Neural progenitor cell (in vitro differentiated cells): ENCODE results near the gene F11R. TPM values are rescaled to one million over a fixed set of nuclear protein-coding genes. Genes with fewer than 3 reads are reported as not detected.
"Not testable (repeated sequence)": the region's sequence is repeated elsewhere in the genome, so short reads cannot be mapped to it uniquely, and the experiment has no call there.

Experiments
- DNase-seq: peaks from one replicate; pipeline ENCODE4 v3.0.0-alpha.2; 2016; ENCODE audit warnings: low spot score
- H2AFZ ChIP-seq: fragments of 200-600 bp; sonication (generic); replicated peaks from 2 replicates; pipeline ENCODE4 v1.6.1; 2016; ENCODE audit warnings: antibody characterized with exemption
- H3F3A ChIP-seq: fragments of 200-600 bp; sonication (generic); 2 replicates; pipeline ENCODE4 v1.6.1; 2016; ENCODE audit warnings: antibody characterized with exemption, low read depth
- H3K27ac ChIP-seq: fragments of 200-600 bp; sonication (generic); 2 replicates; pipeline ENCODE4 v1.5.1; 2016; ENCODE audit warnings: mild to moderate bottlenecking
- H3K27me3 ChIP-seq: fragments of 200-600 bp; sonication (generic); 2 replicates; pipeline ENCODE4 v1.6.1; 2016; ENCODE audit warnings: mild to moderate bottlenecking, moderate library complexity
- H3K36me3 ChIP-seq: fragments of 200-600 bp; sonication (generic); 2 replicates; pipeline ENCODE4 v1.5.1; 2016
- H3K4me1 ChIP-seq: fragments of 200-600 bp; sonication (generic); 2 replicates; pipeline ENCODE4 v1.6.1; 2016; ENCODE audit warnings: mixed run types
- H3K4me2 ChIP-seq: fragments of 200-600 bp; sonication (generic); 2 replicates; pipeline ENCODE4 v1.6.1; 2016
- H3K4me3 ChIP-seq: fragments of 200-600 bp; sonication (generic); 2 replicates; pipeline ENCODE4 v1.5.1; 2016
- H3K79me2 ChIP-seq: fragments of 200-600 bp; sonication (generic); 2 replicates; pipeline ENCODE4 v1.6.1; 2016; ENCODE audit warnings: low read depth
- H3K9ac ChIP-seq: fragments of 200-600 bp; sonication (generic); 2 replicates; pipeline ENCODE4 v1.6.1; 2016
- H3K9me3 ChIP-seq: fragments of 200-600 bp; sonication (generic); 2 replicates; pipeline ENCODE4 v1.5.1; 2016; ENCODE audit warnings: low read depth
- H4K20me1 ChIP-seq: fragments of 200-600 bp; sonication (generic); 2 replicates; pipeline ENCODE4 v1.6.1; 2016; ENCODE audit warnings: low read depth
- H3K27ac Mint-ChIP-seq: 3 replicates; pipeline ENCODE4 v1.8.0; 2021; ENCODE audit warnings: mixed read lengths
- H3K27me3 Mint-ChIP-seq: 2 replicates; pipeline ENCODE4 v1.8.0; 2022; ENCODE audit warnings: low read depth, mild to moderate bottlenecking, inconsistent platforms, moderate library complexity, mixed read lengths; ENCODE audit not compliant: insufficient read depth
- H3K36me3 Mint-ChIP-seq: 3 replicates; pipeline ENCODE4 v1.8.0; 2021; ENCODE audit warnings: mixed read lengths
- H3K4me1 Mint-ChIP-seq: 3 replicates; pipeline ENCODE4 v1.8.0; 2021; ENCODE audit warnings: mixed read lengths
- H3K4me3 Mint-ChIP-seq: 3 replicates; pipeline ENCODE4 v1.8.0; 2021; ENCODE audit warnings: mild to moderate bottlenecking, moderate library complexity, mixed read lengths
- H3K9me3 Mint-ChIP-seq: 3 replicates; pipeline ENCODE4 v1.8.0; 2020; ENCODE audit warnings: mixed read lengths
- EZH2 ChIP-seq: fragments of 200-600 bp; sonication (generic); IDR thresholded peaks from 2 replicates; pipeline ENCODE4 v1.6.1; 2017; ENCODE audit warnings: antibody characterized with exemption, mild to moderate bottlenecking, moderate library complexity
- EZH2phosphoT487 ChIP-seq: fragments of 200-600 bp; sonication (generic); IDR thresholded peaks from 2 replicates; pipeline ENCODE4 v1.6.1; 2017; ENCODE audit warnings: antibody characterized with exemption
- total RNA-seq: library from RNA; depleted of rRNA; stranded (reverse); fragments of >200 nt; gene quantifications from 2 replicates; pipeline ENCODE4 v1.2.3, GENCODE V29; 2015; ENCODE audit warnings: low replicate concordance
- TF ChIP-seq, protein P1 (sequence below): fragments of 200-600 bp; sonication (generic); IDR thresholded peaks from 2 replicates; pipeline ENCODE4 v1.5.1; 2017; ENCODE audit warnings: antibody characterized with exemption, mild to moderate bottlenecking

F11R gene
- total RNA-seq, 1 donor from 2014 or later = 60.0 TPM

DNA sequence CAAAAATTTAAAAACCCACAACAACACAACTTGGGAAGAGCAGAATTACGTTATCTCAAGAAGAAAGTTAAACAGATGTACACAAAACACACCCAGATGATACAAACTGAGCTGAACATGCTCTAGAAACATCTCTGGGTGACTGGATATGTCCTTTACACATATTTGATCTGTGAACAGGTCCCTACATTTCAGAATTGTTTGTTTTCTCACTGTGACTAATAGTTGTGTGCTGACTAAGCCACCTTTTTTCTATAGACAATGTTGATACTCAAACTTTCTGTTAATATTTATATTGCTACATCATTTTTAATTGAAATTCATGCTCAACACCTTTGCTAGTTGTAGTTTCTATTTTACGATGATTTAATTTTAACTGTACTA lies 1.0 kb upstream of the F11R start:
- Histone ChIP-seq H3K9ac (no peak overlapping the region), H2AFZ (no peak overlapping the region), H3K79me2 (peaks cover 37% of the 10 kb centered on the region), H3K27ac (no peak overlapping the region), H3K4me2 (peak overlapping the region; percentile 94), H4K20me1 (peaks cover 22% of the 10 kb centered on the region), H3K27me3 (no peaks in the 10 kb centered on the region), H3K4me1 (peaks cover 22% of the 10 kb centered on the region), H3K4me3 (no peak overlapping the region), H3K36me3 (no peaks in the 10 kb centered on the region), H3F3A (peaks cover 24% of the 10 kb centered on the region), H3K9me3 (no peaks in the 10 kb centered on the region)
- Mint-ChIP-seq H3K4me1 (peaks cover 22% of the 10 kb centered on the region), H3K27ac (no peak overlapping the region), H3K9me3 (peaks cover 1% of the 10 kb centered on the region), H3K27me3 (peaks cover 38% of the 10 kb centered on the region), H3K4me3 (peak overlapping the region; percentile 90), H3K36me3 (no peaks in the 10 kb centered on the region)
- no peak for TF ChIP-seq EZH2phosphoT487
- no peak for TF ChIP-seq EZH2
- TF ChIP-seq, protein P1, sequence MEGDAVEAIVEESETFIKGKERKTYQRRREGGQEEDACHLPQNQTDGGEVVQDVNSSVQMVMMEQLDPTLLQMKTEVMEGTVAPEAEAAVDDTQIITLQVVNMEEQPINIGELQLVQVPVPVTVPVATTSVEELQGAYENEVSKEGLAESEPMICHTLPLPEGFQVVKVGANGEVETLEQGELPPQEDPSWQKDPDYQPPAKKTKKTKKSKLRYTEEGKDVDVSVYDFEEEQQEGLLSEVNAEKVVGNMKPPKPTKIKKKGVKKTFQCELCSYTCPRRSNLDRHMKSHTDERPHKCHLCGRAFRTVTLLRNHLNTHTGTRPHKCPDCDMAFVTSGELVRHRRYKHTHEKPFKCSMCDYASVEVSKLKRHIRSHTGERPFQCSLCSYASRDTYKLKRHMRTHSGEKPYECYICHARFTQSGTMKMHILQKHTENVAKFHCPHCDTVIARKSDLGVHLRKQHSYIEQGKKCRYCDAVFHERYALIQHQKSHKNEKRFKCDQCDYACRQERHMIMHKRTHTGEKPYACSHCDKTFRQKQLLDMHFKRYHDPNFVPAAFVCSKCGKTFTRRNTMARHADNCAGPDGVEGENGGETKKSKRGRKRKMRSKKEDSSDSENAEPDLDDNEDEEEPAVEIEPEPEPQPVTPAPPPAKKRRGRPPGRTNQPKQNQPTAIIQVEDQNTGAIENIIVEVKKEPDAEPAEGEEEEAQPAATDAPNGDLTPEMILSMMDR = no peak
- DNase-seq = no peak

DNA sequence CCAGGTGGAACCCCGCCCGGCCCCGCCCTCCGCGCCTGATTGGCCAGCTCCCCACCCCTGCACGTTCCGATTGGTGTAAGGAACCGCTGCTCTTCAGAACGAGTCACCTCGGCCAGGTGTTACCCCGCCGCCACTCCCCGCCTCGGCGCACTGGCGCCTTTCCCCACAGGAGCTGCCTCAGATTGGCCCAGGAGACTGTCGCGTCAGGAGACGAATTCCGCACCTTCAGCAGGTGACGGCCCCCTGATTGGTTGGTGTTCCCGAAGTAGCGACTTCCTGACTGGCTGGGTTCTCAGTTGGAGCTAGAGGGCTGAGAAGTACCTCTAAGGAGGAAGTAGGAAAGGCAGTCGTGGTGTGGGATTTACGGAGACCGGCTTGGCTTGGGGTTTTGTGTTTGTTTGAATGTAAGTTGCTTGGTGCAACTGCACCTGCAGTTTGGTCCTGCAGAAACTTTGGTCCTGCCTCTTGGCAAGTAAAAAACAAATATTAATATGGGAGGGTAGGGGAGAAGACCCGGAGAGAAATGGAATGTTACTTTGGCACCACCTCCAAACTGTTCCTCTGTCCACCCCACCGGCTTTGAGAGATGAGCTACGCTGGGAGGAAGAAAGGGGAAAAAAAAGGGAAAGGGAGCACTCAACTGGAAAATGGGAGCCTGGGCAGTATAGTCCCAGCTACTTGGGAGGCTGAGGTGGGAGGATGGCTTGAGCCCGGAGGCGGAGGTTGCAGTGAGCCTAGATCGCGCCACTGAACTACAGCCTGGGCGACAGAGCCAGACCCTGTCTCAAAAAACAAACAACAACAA lies 415 bp upstream of the F11R start:
- H3K4me3 ChIP-seq = peak overlapping the region; percentile 77
- TF ChIP-seq EZH2 = no peak
- TF ChIP-seq, protein P1 = no peak
- no peak for TF ChIP-seq EZH2phosphoT487
- H3K27me3 ChIP-seq = no peaks in the 10 kb centered on the region
- H3K27ac ChIP-seq = no peak overlapping the region
- H3K4me2 ChIP-seq = peak overlapping the region; percentile 94
- H3K9me3 Mint-ChIP-seq = no peaks in the 10 kb centered on the region
- H3K79me2 ChIP-seq = peaks cover 42% of the 10 kb centered on the region
- peak overlapping the region; percentile 69 for H2AFZ ChIP-seq
- H3K9me3 ChIP-seq = no peaks in the 10 kb centered on the region
- peak; percentile 92 for DNase-seq
- peaks cover 38% of the 10 kb centered on the region for H3K27me3 Mint-ChIP-seq
- peaks cover 25% of the 10 kb centered on the region for H4K20me1 ChIP-seq
- peaks cover 24% of the 10 kb centered on the region for H3K4me1 Mint-ChIP-seq
- no peaks in the 10 kb centered on the region for H3K36me3 Mint-ChIP-seq
- peaks cover 24% of the 10 kb centered on the region for H3F3A ChIP-seq
- no peaks in the 10 kb centered on the region for H3K36me3 ChIP-seq
- H3K4me1 ChIP-seq = peaks cover 22% of the 10 kb centered on the region
- peak overlapping the region; percentile 90 for H3K4me3 Mint-ChIP-seq
- no peak overlapping the region for H3K9ac ChIP-seq
- no peak overlapping the region for H3K27ac Mint-ChIP-seq

DNA sequence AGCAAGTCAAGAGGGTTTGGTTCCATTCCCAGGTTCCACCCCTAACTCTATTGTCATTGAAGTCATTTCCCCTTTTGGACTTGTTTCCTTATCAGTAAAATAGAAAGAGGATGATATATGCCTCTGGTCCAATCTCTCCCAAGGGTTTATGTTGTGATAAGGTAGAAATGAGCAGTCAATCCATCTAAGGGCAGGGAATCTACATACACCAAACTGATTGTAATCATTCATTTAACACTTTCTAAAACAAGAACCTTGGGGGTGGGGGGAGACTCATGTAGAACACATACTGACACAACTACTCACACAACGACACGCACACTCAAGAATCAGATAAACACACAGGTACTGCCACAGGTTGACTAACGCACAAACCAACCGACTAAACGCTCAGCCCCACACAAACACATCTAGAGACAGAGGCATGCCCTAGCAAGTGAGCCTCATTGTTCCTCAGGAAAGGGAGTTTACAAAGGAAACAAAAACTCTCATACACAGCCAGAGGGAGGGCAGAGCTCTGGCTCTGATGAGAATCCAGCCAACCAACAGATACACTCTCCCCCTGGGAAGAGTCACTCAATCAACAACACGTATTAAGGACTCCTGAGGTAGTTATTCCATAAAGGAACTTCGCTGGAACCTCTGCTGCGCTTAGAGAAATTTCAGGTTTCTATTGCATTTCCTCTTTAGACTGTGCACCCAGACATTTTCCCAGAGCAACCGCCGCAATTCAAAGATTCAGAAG lies 1.0 kb downstream of the F11R start:
- no peak overlapping the region for H3K27ac Mint-ChIP-seq
- TF ChIP-seq EZH2phosphoT487 (no peak), EZH2 (no peak)
- TF ChIP-seq, protein P1 = no peak
- Histone ChIP-seq H2AFZ (peak overlapping the region; percentile 17), H3F3A (peaks cover 24% of the 10 kb centered on the region), H4K20me1 (peaks cover 26% of the 10 kb centered on the region), H3K9me3 (no peaks in the 10 kb centered on the region), H3K79me2 (peaks cover 56% of the 10 kb centered on the region), H3K27me3 (no peaks in the 10 kb centered on the region), H3K9ac (peak overlapping the region; percentile 42), H3K4me3 (peak overlapping the region; percentile 77), H3K4me2 (peak overlapping the region; percentile 94), H3K4me1 (peaks cover 22% of the 10 kb centered on the region), H3K27ac (no peak overlapping the region), H3K36me3 (no peaks in the 10 kb centered on the region)
- H3K9me3 Mint-ChIP-seq = no peaks in the 10 kb centered on the region
- H3K4me3 Mint-ChIP-seq = peak overlapping the region; percentile 90
- H3K4me1 Mint-ChIP-seq = peaks cover 24% of the 10 kb centered on the region
- H3K27me3 Mint-ChIP-seq = peaks cover 37% of the 10 kb centered on the region
- DNase-seq = peak; percentile 74
- no peaks in the 10 kb centered on the region for H3K36me3 Mint-ChIP-seq

DNA sequence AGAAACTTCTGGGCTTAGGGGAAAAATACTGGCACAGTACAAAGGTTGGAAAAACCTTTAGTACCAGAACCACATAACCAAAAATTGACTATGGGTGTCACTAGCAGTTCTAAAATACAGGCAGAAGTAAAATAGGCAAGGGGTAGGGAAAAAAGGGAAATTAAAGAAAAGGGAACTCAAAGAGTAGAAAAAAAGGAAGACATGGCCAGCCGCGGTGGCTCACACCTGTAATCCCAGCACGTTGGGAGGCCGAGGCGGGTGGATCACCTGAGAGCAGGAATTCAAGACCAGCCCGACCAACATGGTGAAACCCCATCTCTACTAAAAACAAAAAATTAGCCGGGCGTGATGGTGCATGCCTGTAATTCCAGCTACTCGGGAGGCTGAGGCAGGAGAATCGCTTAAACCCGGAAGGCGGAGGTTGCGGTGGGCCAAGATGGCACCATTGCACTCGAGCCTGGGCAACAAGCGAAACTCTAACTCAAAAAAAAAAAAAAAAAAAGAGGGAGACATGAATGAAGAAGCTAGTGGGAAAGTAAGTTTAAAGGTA lies 1.8 kb downstream of the F11R start:
- H2AFZ ChIP-seq, H3K27me3 ChIP-seq, H3K9me3 ChIP-seq, H3K9ac ChIP-seq, DNase-seq, H3K36me3 ChIP-seq, H3K4me3 Mint-ChIP-seq, H3K27ac Mint-ChIP-seq, H3K9me3 Mint-ChIP-seq, H3K36me3 Mint-ChIP-seq, H3K27ac ChIP-seq: not testable (repeated sequence)
- peak overlapping the region; percentile 77 for H3K4me3 ChIP-seq
- peak overlapping the region; percentile 94 for H3K4me2 ChIP-seq
- H3F3A ChIP-seq = peaks cover 24% of the 10 kb centered on the region
- Mint-ChIP-seq H3K27me3 (peaks cover 37% of the 10 kb centered on the region), H3K4me1 (peaks cover 24% of the 10 kb centered on the region)
- peaks cover 22% of the 10 kb centered on the region for H3K4me1 ChIP-seq
- peaks cover 30% of the 10 kb centered on the region for H4K20me1 ChIP-seq
- H3K79me2 ChIP-seq = peaks cover 64% of the 10 kb centered on the region
